B cell (primary cell): ENCODE measurements around the gene TCF25. TPM values are rescaled to one million over a fixed set of nuclear protein-coding genes. Genes with fewer than 3 reads are reported as not detected.

ENCODE experiments used
- ATAC-seq: fragments of 200-7000 bp; cut with Tn5 transposase; one replicate; pipeline ENCODE4 v1.10.0; 2021; ENCODE audit warnings: low read depth, mild to moderate bottlenecking, moderate number of reproducible peaks, moderate library complexity
- CTCF ChIA-PET: fragments of 350-600 bp; sonication (Branson Sonifier 250); formaldehyde crosslinking; loops from one replicate; lab custom pipeline; 2021; ENCODE audit warnings: antibody characterized with exemption, inconsistent platforms; lab: Charles Lee
- POLR2A ChIA-PET: fragments of 350-600 bp; sonication (Branson Sonifier 250); formaldehyde crosslinking; loops from one replicate; lab custom pipeline; 2021; ENCODE audit warnings: antibody characterized with exemption; lab: Charles Lee
- DNase-seq: peaks from one replicate; pipeline ENCODE4 v3.0.0; 2013
- H2AFZ ChIP-seq: 2 replicates; pipeline ENCODE4 v1.6.1; 2012; ENCODE audit warnings: mild to moderate bottlenecking, low read depth, low read length; ENCODE audit not compliant: insufficient read depth, poor library complexity, severe bottlenecking
- H3K27ac ChIP-seq, 2 donors: 1 replicate in 1 of 2; 2 replicates in 1 of 2; pipeline ENCODE4 v1.5.1; 2012 to 2013; ENCODE audit warnings: low read length in 2 of 2, mild to moderate bottlenecking in 2 of 2, moderate library complexity in 1 of 2
- H3K27me3 ChIP-seq, 4 experiments: fragments of 200-600 bp in 1 of 4; sonication (generic) in 1 of 4; replicated peaks in 1 of 4; 1 replicate in 2 of 4; 2 replicates in 2 of 4; pipeline versions ENCODE4 v1.6.1 to v1.7.0; 2013 to 2016; ENCODE audit warnings: low read length in 3 of 4, mild to moderate bottlenecking in 2 of 4, mixed read lengths in 1 of 4, moderate library complexity in 1 of 4; ENCODE audit not compliant: insufficient read depth in 4 of 4, control insufficient read depth in 3 of 4; ENCODE audit errors: control extremely low read depth in 1 of 4
- H3K36me3 ChIP-seq, 2 experiments: replicated peaks in 1 of 2; 1 replicate in 1 of 2; 2 replicates in 1 of 2; pipeline versions ENCODE4 v1.6.1 to v1.7.1; 2013; ENCODE audit warnings: low read length in 1 of 2; ENCODE audit not compliant: insufficient read depth in 2 of 2, control insufficient read depth in 1 of 2; ENCODE audit errors: control extremely low read depth in 1 of 2, extremely low read depth in 1 of 2
- H3K4me1 ChIP-seq, 2 donors: fragments of 200-600 bp in 1 of 2; sonication (generic) in 1 of 2; 1 replicate in 1 of 2; 2 replicates in 1 of 2; pipeline versions ENCODE4 v1.5.1 to v1.6.1; 2013 to 2017; ENCODE audit warnings: low read length in 2 of 2; ENCODE audit not compliant: control insufficient read depth in 2 of 2, insufficient read depth in 2 of 2
- H3K4me2 ChIP-seq: replicated peaks from 2 replicates; pipeline ENCODE3; 2012; ENCODE audit warnings: mild to moderate bottlenecking, low read depth, low read length; ENCODE audit not compliant: poor library complexity, severe bottlenecking
- H3K4me3 ChIP-seq, 5 experiments: fragments of 200-600 bp in 1 of 5; sonication (generic) in 1 of 5; 1 replicate in 3 of 5; 2 replicates in 2 of 5; pipeline versions ENCODE4 v1.5.1 to v1.7.0; 2011 to 2016; ENCODE audit warnings: low read length in 4 of 5, mild to moderate bottlenecking in 4 of 5, low read depth in 2 of 5, control low read depth in 1 of 5, moderate library complexity in 1 of 5; ENCODE audit not compliant: insufficient read depth in 1 of 5; ENCODE audit errors: control extremely low read depth in 1 of 5, extremely low read depth in 1 of 5
- H3K79me2 ChIP-seq: fragments of 200-600 bp; sonication (generic); one replicate; pipeline ENCODE4 v1.6.0; 2016; ENCODE audit warnings: low read length; ENCODE audit not compliant: control insufficient read depth, insufficient read depth
- H3K9ac ChIP-seq: fragments of 200-600 bp; sonication (generic); 2 replicates; pipeline ENCODE4 v1.6.1; 2017; ENCODE audit warnings: mild to moderate bottlenecking, low read length, moderate library complexity
- H3K9me3 ChIP-seq, 3 donors: one replicate each; pipeline versions ENCODE4 v1.6.1 to v1.7.1; 2013; ENCODE audit warnings: low read length in 2 of 3; ENCODE audit not compliant: control insufficient read depth in 2 of 3, insufficient read depth in 1 of 3; ENCODE audit errors: control extremely low read depth in 1 of 3
- H4K20me1 ChIP-seq: 2 replicates; pipeline ENCODE4 v1.6.0; 2012; ENCODE audit warnings: mild to moderate bottlenecking, low read length; ENCODE audit not compliant: insufficient read depth, control insufficient read depth, poor library complexity, severe bottlenecking
- H3K27ac Mint-ChIP-seq: one replicate; pipeline ENCODE4 v1.8.0; 2021; ENCODE audit warnings: mixed read lengths
- H3K27me3 Mint-ChIP-seq: one replicate; pipeline ENCODE4 v1.8.0; 2021; ENCODE audit warnings: mixed read lengths
- H3K4me1 Mint-ChIP-seq: one replicate; pipeline ENCODE4 v1.8.0; 2021; ENCODE audit warnings: mixed read lengths
- H3K4me3 Mint-ChIP-seq: one replicate; pipeline ENCODE4 v1.8.0; 2021; ENCODE audit warnings: mixed read lengths
- H3K9me3 Mint-ChIP-seq: one replicate; pipeline ENCODE4 v1.8.0; 2022; ENCODE audit warnings: mixed read lengths; ENCODE audit not compliant: insufficient read depth
- EZH2 ChIP-seq: IDR thresholded peaks from 2 replicates; pipeline ENCODE4 v1.6.1; 2012; ENCODE audit warnings: borderline replicate concordance, low read depth, mild to moderate bottlenecking, moderate library complexity, low read length; ENCODE audit not compliant: insufficient read depth, poor library complexity, severe bottlenecking
- WGBS: methylation state at CpG from one replicate; pipeline ENCODE4 v1.1.5; 2013; ENCODE audit warnings: missing lambda C conversion rate; ENCODE audit not compliant: insufficient coverage; 5-methylcytosine and 5-hydroxymethylcytosine counted together
- intact Hi-C: fragments of 100-400 bp; cut with micrococcal nuclease; formaldehyde crosslinking; loops from one replicate; pipeline ENCODE4 v1.10.0; 2022
- polyA plus RNA-seq: library from polyadenylated mRNA; depleted of rRNA; stranded (reverse); fragments of >200 nt; gene quantifications from 2 replicates; pipeline ENCODE4 v1.2.3, GENCODE V29; 2012
- total RNA-seq, 2 donors: library from RNA; stranded (reverse); fragments of 120-200 nt in 1 of 2; gene quantifications; 1 replicate in 1 of 2; 2 replicates in 1 of 2; pipeline versions ENCODE4 v1.2.3 to v1.2.4, GENCODE V29; 2013 to 2022
- TF ChIP-seq, protein P1 (sequence below): fragments of 200-600 bp; IDR thresholded peaks from one replicate; pipeline ENCODE4 v1.8.0; 2022; ENCODE audit warnings: antibody characterized with exemption, mild to moderate bottlenecking

The TCF25 gene
- total and polyA plus RNA-seq, 2 donors (not counting 1 experiment from before 2014, with no cell fraction given), result 200 to 444 TPM

DNA sequence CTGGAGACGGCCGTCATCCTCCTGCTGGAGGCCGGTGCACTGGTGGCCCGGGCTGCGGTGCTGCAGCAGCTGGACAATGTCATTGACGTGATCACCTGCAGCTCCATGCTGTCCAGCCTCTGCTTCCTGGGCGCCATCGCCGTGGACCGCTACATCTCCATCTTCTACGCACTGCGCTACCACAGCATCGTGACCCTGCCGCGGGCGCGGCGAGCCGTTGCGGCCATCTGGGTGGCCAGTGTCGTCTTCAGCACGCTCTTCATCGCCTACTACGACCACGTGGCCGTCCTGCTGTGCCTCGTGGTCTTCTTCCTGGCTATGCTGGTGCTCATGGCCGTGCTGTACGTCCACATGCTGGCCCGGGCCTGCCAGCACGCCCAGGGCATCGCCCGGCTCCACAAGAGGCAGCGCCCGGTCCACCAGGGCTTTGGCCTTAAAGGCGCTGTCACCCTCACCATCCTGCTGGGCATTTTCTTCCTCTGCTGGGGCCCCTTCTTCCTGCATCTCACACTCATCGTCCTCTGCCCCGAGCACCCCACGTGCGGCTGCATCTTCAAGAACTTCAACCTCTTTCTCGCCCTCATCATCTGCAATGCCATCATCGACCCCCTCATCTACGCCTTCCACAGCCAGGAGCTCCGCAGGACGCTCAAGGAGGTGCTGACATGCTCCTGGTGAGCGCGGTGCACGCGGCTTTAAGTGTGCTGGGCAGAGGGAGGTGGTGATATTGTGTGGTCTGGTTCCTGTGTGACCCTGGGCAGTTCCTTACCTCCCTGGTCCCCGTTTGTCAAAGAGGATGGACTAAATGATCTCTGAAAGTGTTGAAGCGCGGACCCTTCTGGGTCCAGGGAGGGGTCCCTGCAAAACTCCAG lies 46.4 kb downstream of the TCF25 start:
- no peak overlapping the region for H3K4me3 ChIP-seq
- H3K9ac ChIP-seq, result no peak overlapping the region
- CTCF ChIA-PET, result interaction anchor here (0.9 to 1.2 kb wide), 2 partner anchors 10 to 31 kb away, joined by 3 read pairs; no protein-coding TSS in a partner anchor
- H2AFZ ChIP-seq, result no peak overlapping the region
- no peaks in the 10 kb centered on the region for H3K36me3 ChIP-seq
- no peak for DNase-seq
- H3K4me3 Mint-ChIP-seq, result peak overlapping the region; percentile 59
- ATAC-seq, result no peak
- H3K9me3 ChIP-seq, result peaks cover 0 to 32% (median 0%) of the 10 kb centered on the region in 3 donors
- peaks cover 27% of the 10 kb centered on the region for H3K27me3 Mint-ChIP-seq
- peak overlapping the region; percentile 32 for H3K27ac Mint-ChIP-seq
- no peaks in the 10 kb centered on the region for H3K9me3 Mint-ChIP-seq
- 91% methylated on average over 50 of the region's 52 CpGs for WGBS
- peaks cover 42% of the 10 kb centered on the region for H3K4me1 Mint-ChIP-seq
- TF ChIP-seq EZH2, result no peak
- TF ChIP-seq, protein P1, sequence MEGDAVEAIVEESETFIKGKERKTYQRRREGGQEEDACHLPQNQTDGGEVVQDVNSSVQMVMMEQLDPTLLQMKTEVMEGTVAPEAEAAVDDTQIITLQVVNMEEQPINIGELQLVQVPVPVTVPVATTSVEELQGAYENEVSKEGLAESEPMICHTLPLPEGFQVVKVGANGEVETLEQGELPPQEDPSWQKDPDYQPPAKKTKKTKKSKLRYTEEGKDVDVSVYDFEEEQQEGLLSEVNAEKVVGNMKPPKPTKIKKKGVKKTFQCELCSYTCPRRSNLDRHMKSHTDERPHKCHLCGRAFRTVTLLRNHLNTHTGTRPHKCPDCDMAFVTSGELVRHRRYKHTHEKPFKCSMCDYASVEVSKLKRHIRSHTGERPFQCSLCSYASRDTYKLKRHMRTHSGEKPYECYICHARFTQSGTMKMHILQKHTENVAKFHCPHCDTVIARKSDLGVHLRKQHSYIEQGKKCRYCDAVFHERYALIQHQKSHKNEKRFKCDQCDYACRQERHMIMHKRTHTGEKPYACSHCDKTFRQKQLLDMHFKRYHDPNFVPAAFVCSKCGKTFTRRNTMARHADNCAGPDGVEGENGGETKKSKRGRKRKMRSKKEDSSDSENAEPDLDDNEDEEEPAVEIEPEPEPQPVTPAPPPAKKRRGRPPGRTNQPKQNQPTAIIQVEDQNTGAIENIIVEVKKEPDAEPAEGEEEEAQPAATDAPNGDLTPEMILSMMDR, result no peak
- H3K27me3 ChIP-seq, result peaks cover 0 to 59% (median 29%) of the 10 kb centered on the region in 4 experiments
- H3K27ac ChIP-seq, result no peak overlapping the region
- H3K79me2 ChIP-seq, result no peaks in the 10 kb centered on the region
- POLR2A ChIA-PET, result interaction anchor here (1.4 kb wide), 1 partner anchor 9 kb away, joined by 5 read pairs; no protein-coding TSS in a partner anchor
- H3K4me1 ChIP-seq, result peaks cover 53 to 56% of the 10 kb centered on the region in 2 donors
- H3K4me2 ChIP-seq, result no peak overlapping the region
- intact Hi-C loops, result loop anchor here (2.0 to 10.0 kb wide), 3 partner anchors 33 to 95 kb away; partner anchors contain the start of gene DBNDD1
- peaks cover 14% of the 10 kb centered on the region for H4K20me1 ChIP-seq

DNA sequence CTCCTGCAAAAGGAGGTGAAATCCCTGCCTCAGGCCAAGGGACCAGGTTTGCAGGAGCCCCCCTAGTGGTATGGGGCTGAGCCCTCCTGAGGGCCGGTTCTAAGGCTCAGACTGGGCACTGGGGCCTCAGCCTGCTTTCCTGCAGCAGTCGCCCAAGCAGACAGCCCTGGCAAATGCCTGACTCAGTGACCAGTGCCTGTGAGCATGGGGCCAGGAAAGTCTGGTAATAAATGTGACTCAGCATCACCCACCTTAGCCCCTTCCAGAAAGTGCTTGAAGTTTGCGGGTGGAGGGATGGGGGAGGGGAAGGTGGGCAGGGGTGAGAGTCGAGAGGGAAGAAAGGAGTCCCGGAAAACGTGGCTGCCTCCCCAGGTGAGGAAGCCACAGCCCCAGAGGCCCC lies 47.3 kb downstream of the TCF25 start:
- POLR2A ChIA-PET, result no interaction called here
- Histone ChIP-seq H3K9me3 (peaks cover 0 to 41% (median 0%) of the 10 kb centered on the region in 3 donors), H3K4me1 (peaks cover 63% of the 10 kb centered on the region in 2 donors), H2AFZ (no peak overlapping the region), H4K20me1 (peaks cover 24% of the 10 kb centered on the region), H3K27ac (no peak overlapping the region), H3K4me2 (no peak overlapping the region), H3K27me3 (peaks cover 0 to 69% (median 34%) of the 10 kb centered on the region in 4 experiments), H3K36me3 (no peaks in the 10 kb centered on the region), H3K79me2 (no peaks in the 10 kb centered on the region), H3K4me3 (no peak overlapping the region), H3K9ac (no peak overlapping the region)
- no peak for ATAC-seq
- H3K27ac Mint-ChIP-seq, result no peak overlapping the region
- H3K4me1 Mint-ChIP-seq, result peaks cover 50% of the 10 kb centered on the region
- CTCF ChIA-PET, result no interaction called here
- peaks cover 27% of the 10 kb centered on the region for H3K27me3 Mint-ChIP-seq
- DNase-seq, result no peak
- H3K9me3 Mint-ChIP-seq, result no peaks in the 10 kb centered on the region
- 16% methylated on average over 4 of the region's 6 CpGs for WGBS
- intact Hi-C loops, result loop anchor here (10.0 kb wide), 1 partner anchor 94 kb away; the partner anchor contains the start of gene DBNDD1
- no peak overlapping the region for H3K4me3 Mint-ChIP-seq
- TF ChIP-seq, protein P1, result no peak
- no peak for TF ChIP-seq EZH2
